ENCODE data around the gene GPR63.
"Not testable (repeated sequence)": the region's sequence is repeated elsewhere in the genome, so short reads cannot be mapped to it uniquely, and the experiment has no call there.

- TF ChIP-seq POLR2A, POLR2AphosphoS5 (IDR thresholded peaks at IDR 0.05): not testable (repeated sequence)
Measured at GRCh38 chr6:96885187-96885631, 47.9 kb upstream of the GPR63 start.
